Measurements from ENCODE around the gene INHBE.
"Not testable (repeated sequence)": the region's sequence is repeated elsewhere in the genome, so short reads cannot be mapped to it uniquely, and the experiment has no call there.

DNA sequence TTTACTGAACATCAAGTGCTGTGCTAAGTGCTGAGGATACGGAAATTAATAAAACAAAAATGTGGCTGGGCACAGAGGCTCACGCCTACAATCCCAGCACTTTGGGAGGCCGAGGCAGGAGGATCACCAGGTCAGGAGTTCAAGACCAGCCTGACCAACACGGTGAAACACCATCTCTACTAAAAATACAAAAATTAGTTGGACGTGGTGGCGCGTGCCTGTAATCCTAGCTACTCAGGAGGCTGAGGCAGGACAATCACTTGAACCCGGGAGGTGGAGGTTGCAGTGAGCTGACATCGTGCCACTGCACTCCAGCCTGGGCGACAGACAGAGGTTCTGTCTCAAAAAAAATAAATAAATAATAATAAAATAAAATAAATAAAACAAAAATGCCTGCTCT, 28.2 kb upstream of the INHBE start:
- TF ChIP-seq, protein P1, sequence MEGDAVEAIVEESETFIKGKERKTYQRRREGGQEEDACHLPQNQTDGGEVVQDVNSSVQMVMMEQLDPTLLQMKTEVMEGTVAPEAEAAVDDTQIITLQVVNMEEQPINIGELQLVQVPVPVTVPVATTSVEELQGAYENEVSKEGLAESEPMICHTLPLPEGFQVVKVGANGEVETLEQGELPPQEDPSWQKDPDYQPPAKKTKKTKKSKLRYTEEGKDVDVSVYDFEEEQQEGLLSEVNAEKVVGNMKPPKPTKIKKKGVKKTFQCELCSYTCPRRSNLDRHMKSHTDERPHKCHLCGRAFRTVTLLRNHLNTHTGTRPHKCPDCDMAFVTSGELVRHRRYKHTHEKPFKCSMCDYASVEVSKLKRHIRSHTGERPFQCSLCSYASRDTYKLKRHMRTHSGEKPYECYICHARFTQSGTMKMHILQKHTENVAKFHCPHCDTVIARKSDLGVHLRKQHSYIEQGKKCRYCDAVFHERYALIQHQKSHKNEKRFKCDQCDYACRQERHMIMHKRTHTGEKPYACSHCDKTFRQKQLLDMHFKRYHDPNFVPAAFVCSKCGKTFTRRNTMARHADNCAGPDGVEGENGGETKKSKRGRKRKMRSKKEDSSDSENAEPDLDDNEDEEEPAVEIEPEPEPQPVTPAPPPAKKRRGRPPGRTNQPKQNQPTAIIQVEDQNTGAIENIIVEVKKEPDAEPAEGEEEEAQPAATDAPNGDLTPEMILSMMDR (IDR thresholded peaks at IDR 0.05): not testable (repeated sequence)
- TF ChIP-seq, protein P2, sequence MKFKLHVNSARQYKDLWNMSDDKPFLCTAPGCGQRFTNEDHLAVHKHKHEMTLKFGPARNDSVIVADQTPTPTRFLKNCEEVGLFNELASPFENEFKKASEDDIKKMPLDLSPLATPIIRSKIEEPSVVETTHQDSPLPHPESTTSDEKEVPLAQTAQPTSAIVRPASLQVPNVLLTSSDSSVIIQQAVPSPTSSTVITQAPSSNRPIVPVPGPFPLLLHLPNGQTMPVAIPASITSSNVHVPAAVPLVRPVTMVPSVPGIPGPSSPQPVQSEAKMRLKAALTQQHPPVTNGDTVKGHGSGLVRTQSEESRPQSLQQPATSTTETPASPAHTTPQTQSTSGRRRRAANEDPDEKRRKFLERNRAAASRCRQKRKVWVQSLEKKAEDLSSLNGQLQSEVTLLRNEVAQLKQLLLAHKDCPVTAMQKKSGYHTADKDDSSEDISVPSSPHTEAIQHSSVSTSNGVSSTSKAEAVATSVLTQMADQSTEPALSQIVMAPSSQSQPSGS (CRISPR knock-in tag; IDR thresholded peaks at IDR 0.05; ENCODE audit: borderline replicate concordance, low read depth): not testable (repeated sequence)
- TF ChIP-seq, protein P3, sequence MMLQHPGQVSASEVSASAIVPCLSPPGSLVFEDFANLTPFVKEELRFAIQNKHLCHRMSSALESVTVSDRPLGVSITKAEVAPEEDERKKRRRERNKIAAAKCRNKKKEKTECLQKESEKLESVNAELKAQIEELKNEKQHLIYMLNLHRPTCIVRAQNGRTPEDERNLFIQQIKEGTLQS (CRISPR knock-in tag; conservative IDR thresholded peaks at IDR 0.05): not testable (repeated sequence)
- not testable (repeated sequence) for TF ChIP-seq RELA (CRISPR knock-in tag; IDR thresholded peaks at IDR 0.05; ENCODE audit: borderline replicate concordance); TP53 (CRISPR knock-in tag; IDR thresholded peaks at IDR 0.05); SOX15 (CRISPR knock-in tag; IDR thresholded peaks at IDR 0.05); ZNF232 (CRISPR knock-in tag; IDR thresholded peaks at IDR 0.05); JUN (CRISPR knock-in tag; IDR thresholded peaks at IDR 0.05)
- TF ChIP-seq, protein P4, sequence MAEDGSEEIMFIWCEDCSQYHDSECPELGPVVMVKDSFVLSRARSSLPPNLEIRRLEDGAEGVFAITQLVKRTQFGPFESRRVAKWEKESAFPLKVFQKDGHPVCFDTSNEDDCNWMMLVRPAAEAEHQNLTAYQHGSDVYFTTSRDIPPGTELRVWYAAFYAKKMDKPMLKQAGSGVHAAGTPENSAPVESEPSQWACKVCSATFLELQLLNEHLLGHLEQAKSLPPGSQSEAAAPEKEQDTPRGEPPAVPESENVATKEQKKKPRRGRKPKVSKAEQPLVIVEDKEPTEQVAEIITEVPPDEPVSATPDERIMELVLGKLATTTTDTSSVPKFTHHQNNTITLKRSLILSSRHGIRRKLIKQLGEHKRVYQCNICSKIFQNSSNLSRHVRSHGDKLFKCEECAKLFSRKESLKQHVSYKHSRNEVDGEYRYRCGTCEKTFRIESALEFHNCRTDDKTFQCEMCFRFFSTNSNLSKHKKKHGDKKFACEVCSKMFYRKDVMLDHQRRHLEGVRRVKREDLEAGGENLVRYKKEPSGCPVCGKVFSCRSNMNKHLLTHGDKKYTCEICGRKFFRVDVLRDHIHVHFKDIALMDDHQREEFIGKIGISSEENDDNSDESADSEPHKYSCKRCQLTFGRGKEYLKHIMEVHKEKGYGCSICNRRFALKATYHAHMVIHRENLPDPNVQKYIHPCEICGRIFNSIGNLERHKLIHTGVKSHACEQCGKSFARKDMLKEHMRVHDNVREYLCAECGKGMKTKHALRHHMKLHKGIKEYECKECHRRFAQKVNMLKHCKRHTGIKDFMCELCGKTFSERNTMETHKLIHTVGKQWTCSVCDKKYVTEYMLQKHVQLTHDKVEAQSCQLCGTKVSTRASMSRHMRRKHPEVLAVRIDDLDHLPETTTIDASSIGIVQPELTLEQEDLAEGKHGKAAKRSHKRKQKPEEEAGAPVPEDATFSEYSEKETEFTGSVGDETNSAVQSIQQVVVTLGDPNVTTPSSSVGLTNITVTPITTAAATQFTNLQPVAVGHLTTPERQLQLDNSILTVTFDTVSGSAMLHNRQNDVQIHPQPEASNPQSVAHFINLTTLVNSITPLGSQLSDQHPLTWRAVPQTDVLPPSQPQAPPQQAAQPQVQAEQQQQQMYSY (CRISPR knock-in tag; IDR thresholded peaks at IDR 0.05): not testable (repeated sequence)
